Glutamatergic neuron (in vitro differentiated cells): ENCODE data around the gene PDE8B. TPM values are rescaled to one million over a fixed set of nuclear protein-coding genes. Genes with fewer than 3 reads are reported as not detected.

ENCODE experiments used
- DNase-seq: peaks from one replicate; pipeline ENCODE4 v3.0.0; 2022
- H3K27ac Mint-ChIP-seq: one replicate; pipeline ENCODE4 v1.8.0; 2020; ENCODE audit warnings: mild to moderate bottlenecking, mixed read lengths, inconsistent platforms; ENCODE audit not compliant: unreplicated experiment
- H3K27me3 Mint-ChIP-seq: one replicate; pipeline ENCODE4 v1.8.0; 2020; ENCODE audit warnings: mild to moderate bottlenecking, moderate library complexity, mixed read lengths, inconsistent platforms; ENCODE audit not compliant: unreplicated experiment
- H3K36me3 Mint-ChIP-seq: one replicate; pipeline ENCODE4 v1.8.0; 2020; ENCODE audit warnings: mild to moderate bottlenecking, mixed read lengths, inconsistent platforms; ENCODE audit not compliant: unreplicated experiment
- H3K4me1 Mint-ChIP-seq: one replicate; pipeline ENCODE4 v1.8.0; 2020; ENCODE audit warnings: mild to moderate bottlenecking, low read depth, mixed read lengths, inconsistent platforms; ENCODE audit not compliant: unreplicated experiment
- H3K4me3 Mint-ChIP-seq: one replicate; pipeline ENCODE4 v1.8.0; 2020; ENCODE audit warnings: mild to moderate bottlenecking, mixed read lengths, inconsistent platforms; ENCODE audit not compliant: unreplicated experiment
- H3K9me3 Mint-ChIP-seq: one replicate; pipeline ENCODE4 v1.8.0; 2020; ENCODE audit warnings: mild to moderate bottlenecking, moderate library complexity, mixed read lengths, inconsistent platforms; ENCODE audit not compliant: unreplicated experiment
- CTCF ChIP-seq: fragments of 200-600 bp; sonication (generic); IDR thresholded peaks from one replicate; pipeline ENCODE4 v1.5.0; 2021; ENCODE audit not compliant: partially characterized antibody, unreplicated experiment
- total RNA-seq: library from RNA; stranded (reverse); fragmentation: NEBNext Ultra II Directional; extraction: Animal tissue kit (Norgen Biotek cat#: 25700); gene quantifications from one replicate; pipeline ENCODE4 v1.2.1, GENCODE V29; 2021; ENCODE audit not compliant: unreplicated experiment

The PDE8B gene
- total RNA-seq, 1 donor from 2014 or later, result 1.1 TPM

- Mint-ChIP-seq H3K36me3 (no peaks in the 10 kb centered on the region), H3K27me3 (peaks cover 4% of the 10 kb centered on the region), H3K4me3 (no peak overlapping the region), H3K27ac (no peak overlapping the region), H3K9me3 (peaks cover 1% of the 10 kb centered on the region), H3K4me1 (no peaks in the 10 kb centered on the region)
- no peak for DNase-seq
- TF ChIP-seq CTCF, result no peak
Measured at GRCh38 chr5:77358255-77359205, 148.1 kb downstream of the PDE8B start.

GRCh38 chr5:77359231-77359630, 148.8 kb downstream of the PDE8B start:
- peaks cover 4% of the 10 kb centered on the region for H3K27me3 Mint-ChIP-seq
- H3K9me3 Mint-ChIP-seq, result peaks cover 1% of the 10 kb centered on the region
- no peaks in the 10 kb centered on the region for H3K4me1 Mint-ChIP-seq
- no peak overlapping the region for H3K4me3 Mint-ChIP-seq
- no peak overlapping the region for H3K27ac Mint-ChIP-seq
- peaks cover under 1% of the 10 kb centered on the region for H3K36me3 Mint-ChIP-seq
- no peak for DNase-seq
- TF ChIP-seq CTCF, result no peak

DNA sequence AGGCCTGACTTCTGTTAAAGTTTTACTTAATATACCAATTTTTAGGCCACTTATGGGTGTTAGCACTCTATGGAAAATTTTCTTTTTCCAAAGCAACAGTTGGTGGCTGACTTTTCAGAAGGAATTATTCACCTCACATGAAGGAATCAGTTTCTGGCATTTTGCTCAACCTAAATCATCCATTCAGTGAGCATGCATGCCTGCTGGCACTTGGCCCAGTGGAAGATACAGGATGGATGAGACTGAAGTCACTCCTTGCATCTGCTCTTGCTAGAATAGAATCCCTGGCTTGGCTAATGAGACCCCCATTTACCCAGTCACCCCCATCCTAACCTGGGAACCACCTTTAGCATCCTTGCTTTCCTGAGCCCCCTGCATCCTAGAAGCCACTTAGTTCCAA, 149.9 kb downstream of the PDE8B start:
- Mint-ChIP-seq H3K27ac (no peak overlapping the region), H3K4me3 (no peak overlapping the region), H3K9me3 (peaks cover 3% of the 10 kb centered on the region), H3K36me3 (peaks cover 7% of the 10 kb centered on the region), H3K4me1 (no peaks in the 10 kb centered on the region), H3K27me3 (peaks cover 3% of the 10 kb centered on the region)
- no peak for TF ChIP-seq CTCF
- DNase-seq, result no peak

DNA sequence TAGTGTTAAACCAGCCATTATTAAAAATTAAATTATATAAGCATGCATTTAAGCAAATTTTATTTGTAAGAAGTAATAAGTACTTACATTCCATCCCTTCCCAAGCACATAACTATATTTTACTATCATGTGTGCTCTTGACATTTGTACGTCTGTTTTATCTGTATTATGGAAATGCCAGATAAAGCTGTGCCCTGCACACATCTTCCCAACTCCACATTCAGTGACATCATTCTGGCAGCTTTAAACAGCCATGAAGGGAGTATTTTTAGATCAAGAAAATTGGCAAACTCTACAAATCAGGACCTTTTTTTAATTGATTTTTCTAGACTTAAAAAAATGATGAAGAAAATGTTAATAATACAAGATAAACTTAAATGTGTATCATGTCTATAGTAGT, 150.5 kb downstream of the PDE8B start:
- Mint-ChIP-seq H3K36me3 (peaks cover 7% of the 10 kb centered on the region), H3K4me1 (no peaks in the 10 kb centered on the region), H3K27me3 (peaks cover 3% of the 10 kb centered on the region), H3K4me3 (no peak overlapping the region), H3K9me3 (peaks cover 4% of the 10 kb centered on the region), H3K27ac (no peak overlapping the region)
- no peak for TF ChIP-seq CTCF
- DNase-seq, result no peak
